NCI-H526 (cell line): ENCODE results near the gene CACNA1S.

Experiments
- DNase-seq, 2 experiments: peaks; one replicate each; lab custom pipeline; 2025; lab: John Stamatoyannopoulos, UW

CACNA1S gene

DNA sequence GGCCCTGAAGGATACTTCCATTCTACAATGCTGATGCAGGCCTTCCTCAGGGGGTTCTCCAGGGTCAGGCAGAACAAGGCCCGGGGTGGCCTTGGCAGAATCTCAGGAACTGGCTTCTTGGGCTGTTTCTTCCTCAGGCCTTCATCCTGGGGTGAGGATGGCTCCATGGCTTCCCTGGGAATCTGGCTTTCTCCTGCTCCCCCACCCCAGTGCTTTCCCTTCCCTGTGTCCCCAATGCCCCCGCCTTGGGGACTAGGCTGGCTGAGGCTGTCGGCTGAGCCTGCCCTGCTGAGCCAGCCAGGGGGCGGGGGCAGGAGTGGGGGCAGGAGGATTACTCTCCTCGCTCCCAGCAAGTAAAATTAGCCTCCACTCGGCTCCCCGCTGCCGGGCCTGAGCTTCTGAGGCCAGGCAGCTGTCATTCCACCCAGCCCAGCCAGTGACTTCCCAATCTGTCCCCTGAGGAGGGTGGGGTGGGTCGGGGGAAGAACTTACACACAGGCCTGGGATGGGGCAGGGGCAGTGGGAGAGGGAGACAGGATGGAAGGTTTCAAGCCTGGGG is at the start of gene CACNA1S:
Gene CACNA1S, minus strand, starts transcription at position 254 of the 559 bp plus-strand sequence. Its CDS starts 87 bp downstream, at position 167.
- DNase-seq = no peak

DNA sequence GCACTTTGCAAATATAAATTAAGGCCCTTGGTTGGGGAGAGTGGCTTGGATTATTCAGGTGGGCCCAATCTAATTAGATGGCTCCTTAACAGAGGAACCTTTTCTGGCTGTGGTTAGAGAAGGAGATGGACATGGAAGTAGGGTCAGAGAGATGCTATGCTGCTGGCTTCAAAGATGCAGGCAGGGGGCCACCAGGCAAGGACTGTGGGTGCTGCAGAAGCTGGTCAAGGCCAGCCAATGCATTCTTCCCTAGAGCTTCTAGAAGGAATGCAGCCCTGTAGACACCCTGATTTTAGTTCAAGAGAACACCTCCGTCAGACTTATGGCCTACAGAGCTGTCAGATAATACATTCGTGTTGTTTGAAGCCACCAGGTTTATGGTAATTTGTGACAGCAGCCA is 45.7 kb upstream of the CACNA1S start:
- no peak for DNase-seq

DNA sequence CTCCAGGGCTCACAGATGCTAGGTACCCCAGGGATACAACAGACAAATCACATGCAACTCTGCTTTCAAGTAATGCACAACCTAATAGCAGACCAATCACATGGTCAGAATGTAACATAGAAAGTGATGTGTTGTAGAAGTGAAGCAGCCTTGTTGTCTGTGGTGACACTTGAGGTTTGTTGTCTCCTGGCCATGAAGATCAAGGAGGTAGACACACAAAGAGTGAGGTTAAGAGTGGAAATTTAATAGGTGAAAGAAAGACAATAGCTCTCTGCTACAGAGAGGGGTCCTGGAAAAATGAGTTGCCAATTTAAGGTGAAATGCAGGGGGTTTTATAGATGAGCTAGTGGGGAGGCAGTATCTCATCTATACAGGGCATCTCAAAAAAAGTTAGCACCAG is 44.6 kb upstream of the CACNA1S start:
- DNase-seq = no peak

DNA sequence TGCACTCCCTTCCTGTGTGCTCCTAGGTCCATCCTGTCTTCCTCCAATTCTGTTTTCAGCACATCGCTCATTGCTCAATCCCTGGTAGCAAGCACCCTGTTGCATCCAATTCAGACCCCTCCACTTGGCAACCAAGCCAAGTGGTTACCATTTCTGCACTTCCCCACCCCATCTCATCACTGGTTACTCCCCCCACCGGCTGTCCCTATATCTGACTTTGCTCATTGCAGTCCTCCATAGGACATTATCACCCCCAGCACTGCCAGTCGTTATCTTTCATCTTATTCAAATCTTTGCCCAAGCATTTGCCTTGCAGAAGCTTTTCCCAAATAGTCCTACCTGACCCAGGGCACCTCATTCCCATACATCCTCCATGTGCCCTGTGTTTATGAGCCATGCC is 44.1 kb upstream of the CACNA1S start:
- DNase-seq = peak in 1 of 2 experiments; percentile 35

DNA sequence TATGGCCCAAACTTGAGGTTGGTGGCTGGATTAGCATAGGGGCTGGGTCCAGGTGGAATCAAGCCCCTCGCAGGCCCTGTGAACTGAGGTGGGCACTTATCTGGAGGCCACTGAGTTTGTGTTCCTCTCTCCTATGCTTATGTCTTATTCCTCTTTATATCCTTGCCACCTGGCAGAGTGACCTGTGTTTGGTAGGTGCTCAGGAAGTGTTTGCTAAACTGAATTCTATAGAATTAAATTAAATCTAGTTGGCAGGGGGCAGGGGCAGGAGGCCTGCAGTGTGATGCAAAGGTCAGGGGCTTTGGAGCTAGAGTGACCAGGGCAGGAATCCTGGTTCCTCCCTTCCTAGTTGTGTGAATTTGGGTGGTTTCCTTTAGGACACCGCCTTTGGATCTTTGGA is 43.1 kb upstream of the CACNA1S start:
- DNase-seq = no peak

DNA sequence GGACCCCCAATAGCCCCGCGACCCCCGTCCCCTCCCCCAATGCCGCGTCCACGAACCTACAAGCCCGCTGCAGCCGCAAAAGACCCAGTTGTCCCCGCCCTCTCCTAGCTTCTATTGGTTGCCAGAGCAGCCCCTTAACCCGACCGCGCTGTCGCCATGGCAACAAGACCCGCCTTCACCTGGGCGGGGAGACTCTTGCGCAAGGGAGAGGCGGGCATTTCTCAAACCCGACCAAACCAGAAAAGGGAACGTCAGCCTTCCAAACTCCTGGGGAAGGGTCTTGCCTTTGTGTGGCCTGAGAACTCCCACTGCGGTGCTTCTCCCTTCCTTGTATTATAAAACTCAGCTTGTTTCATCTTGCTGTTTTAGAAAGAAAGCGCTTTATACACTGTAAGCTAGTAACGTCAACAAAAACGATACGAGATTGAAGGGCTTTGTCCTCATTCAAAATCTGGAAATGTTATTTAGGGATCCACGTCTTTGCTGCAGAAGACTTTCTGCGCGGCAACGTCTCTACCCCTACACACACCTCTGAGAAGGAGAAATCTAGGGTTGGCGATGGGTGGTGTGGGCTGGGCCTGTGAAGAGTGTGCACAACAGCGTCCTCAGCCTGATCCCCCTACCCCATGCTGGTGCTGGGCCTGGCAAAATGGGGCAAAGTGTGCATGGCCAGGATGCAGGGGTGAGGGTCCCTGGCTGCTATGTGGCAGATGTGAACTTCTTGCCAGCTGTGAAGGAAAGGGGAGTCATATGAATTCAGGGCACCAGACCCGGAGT is 42.4 kb upstream of the CACNA1S start, which contains the start of gene TMEM9:
Gene TMEM9, minus strand, starts transcription at position 86 of the 777 bp plus-strand sequence. CDS start 551 bp downstream, outside the sequence.
- peak; percentile 90 to 94 for DNase-seq

DNA sequence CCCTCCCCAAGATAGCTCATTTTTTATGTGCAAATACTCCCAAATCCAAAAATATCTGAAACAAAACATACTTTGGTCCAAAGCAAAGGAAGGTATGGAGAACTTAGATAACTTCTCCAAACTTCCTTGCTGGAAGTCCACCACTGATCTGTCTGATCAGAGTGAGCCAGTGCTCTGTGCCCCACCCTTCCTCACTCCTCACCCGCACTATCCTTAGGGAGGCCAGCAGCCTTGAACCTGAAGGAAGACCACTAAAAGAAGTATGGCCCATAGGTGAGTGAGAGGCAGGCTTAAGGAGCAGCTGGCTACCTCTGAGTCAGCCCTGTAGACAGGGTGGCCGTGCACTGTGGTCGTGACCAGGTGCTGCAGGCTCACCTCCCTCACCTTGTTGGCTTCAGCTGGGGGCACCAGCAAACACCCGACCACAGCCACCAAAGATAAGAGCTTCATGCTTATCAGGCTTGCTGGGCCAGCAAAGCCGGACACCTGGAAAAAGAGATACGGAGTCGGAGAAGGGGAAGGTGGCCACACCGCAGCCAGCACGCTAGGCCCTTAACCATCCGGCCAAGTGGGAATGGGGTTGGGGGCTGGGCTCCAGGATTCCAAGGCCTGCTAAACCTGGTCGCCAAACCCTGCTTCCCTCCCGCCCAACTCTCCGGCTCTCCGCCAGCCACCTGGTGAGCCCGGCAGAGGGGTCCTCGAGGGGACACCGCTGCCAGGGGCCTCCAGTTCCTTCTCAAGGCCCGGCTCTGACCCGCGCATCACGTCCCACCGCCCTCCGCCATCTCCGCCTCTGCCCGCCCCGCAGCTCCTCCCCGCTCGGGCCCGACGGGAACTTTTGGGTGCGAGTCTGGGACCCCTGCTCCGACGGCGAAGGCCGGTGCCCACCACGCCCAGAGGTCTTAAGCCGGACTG is 41.5 kb upstream of the CACNA1S start:
- peak in 1 of 2 experiments; percentile 71 for DNase-seq

DNA sequence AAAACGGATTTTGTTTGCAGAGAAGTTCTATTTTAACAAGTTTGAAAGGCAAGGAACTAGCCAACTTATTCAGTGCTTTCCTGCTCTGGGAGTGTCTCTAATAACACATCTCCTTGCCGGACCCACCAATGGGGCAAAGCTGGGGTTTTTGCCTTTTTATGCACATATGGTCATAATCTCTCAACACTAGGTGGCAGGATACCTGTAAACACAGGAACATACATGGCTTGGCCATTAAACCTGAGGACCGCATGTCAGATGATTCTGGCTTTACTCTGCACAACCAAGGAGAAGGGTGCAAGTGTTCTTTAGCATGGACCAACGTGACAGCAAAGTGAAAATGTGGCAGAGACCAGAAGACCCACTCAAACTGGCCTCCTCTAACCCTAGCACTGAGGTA is 37.2 kb upstream of the CACNA1S start:
- DNase-seq = peak in 1 of 2 experiments; percentile 60

DNA sequence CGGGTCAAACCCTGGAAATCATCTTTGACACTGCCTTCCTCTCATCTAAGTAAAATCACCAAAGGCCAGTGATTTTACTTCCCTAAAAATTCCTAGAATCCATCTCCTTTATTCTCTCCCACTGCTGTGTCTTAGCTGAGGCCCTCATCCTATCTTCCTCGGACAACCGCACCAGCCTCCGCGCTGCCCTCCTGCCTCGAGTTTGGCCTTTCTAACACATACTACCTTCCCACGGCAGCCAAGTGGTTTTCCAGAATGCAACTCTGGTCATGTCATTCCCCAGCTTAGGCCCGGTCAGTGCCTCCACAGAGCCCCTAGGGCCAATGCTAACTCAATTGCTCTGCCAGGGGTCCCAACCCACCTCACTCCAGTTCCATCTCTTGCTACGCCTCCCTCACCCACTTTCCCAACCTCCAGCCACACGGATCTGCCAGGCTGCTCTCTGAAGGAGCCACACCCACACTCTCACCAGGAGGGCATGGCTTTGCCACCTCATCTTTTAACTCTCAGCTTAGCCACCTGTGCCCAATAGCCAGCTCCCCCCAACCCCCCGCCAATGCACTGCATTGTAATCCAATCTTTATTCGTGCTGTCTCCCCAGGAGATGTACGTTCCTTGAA is 35.3 kb upstream of the CACNA1S start:
- DNase-seq = no peak

DNA sequence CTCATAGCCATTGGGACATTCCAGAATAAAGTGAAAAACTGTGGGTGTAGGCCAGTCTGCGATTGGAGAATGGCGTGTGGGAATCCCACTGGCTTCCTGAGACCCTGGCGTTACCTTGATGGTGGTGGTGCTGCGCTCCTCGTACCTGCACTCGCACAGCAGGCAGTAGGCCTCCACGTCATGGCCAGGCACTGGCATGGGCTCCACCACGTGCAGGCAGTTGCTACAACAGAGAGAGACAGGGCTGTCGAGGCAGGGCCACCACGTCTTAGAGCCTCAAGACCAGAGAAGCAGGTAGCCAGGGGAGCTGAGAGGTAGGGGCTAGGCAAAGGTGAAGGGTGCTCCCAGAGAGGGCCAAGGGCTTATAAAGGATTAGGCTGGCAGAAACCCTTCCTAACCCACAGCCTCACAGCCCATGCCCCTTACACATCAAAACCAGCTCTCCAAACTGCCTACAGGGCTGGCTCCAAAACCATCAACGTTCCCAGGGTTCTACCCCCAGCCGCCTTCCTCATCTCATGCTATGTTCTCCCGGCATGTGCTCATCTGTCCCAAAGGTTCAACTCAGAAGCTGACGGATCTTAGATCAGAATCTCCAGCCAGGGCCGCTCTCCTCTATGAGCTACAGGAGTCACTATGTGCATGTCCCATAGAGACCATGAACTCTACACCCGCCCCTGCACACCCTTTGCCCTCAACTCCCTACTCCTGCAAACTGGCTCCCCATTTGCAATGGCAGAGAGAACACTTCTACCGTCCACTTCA is 34.6 kb upstream of the CACNA1S start:
- DNase-seq = no peak

DNA sequence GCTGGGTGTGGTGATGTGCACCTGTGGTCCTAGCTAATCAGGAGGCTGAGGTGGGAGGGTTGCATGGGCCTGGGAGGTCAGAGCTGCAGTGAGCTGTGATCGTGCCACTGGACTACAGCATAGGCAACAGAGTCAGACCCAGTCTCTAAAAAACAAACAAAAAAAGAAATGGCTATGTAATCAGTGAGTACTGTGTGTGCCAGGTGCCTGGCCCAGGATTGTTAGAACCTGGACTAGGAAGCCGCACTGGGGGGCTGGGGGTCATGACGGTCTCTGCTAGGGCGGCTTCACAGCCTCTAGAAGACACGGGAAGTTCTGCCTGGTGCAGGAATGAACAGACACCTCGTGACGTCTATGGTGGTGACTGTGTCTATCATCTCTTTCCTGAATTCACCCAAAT is 33.6 kb upstream of the CACNA1S start:
- DNase-seq = no peak

DNA sequence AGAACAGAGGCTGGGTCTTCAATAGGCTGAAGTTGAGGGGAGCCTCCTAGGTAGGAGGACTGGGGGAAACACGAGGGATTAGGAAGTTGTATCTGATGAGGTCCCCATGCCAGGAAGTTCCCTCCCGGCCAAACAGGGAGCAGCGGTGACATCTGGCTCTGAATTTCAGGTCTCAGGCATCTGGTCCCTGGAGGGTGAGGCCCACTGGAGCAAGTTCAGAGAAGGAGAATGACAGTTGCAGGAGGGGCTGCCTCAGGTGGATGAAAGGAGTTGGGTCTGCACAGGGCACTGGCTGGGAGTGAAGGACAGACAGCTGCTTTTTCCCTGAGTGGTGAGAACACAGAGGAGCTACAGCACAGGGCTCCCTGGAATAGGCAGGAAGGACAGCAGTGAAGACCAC is 32.9 kb upstream of the CACNA1S start:
- no peak for DNase-seq

DNA sequence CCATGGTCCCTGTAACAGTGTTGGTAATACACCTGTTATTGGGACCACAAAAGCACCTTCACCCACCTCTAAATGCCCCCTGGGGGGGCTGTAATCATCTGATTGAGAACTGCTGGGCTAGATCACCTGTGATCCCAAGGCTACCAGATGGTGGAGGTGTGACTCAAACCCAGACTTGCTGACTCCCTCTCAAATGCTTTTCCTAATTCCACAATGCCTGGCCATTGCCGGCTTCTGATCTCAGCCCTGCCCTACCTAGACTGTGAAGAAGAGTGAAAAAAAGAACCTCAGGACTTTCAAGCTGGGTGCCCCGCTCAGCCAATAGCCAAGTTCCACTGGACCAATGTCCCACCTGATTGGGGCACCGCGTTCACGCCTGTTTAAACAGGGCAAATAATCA is 32.5 kb upstream of the CACNA1S start:
- no peak for DNase-seq

DNA sequence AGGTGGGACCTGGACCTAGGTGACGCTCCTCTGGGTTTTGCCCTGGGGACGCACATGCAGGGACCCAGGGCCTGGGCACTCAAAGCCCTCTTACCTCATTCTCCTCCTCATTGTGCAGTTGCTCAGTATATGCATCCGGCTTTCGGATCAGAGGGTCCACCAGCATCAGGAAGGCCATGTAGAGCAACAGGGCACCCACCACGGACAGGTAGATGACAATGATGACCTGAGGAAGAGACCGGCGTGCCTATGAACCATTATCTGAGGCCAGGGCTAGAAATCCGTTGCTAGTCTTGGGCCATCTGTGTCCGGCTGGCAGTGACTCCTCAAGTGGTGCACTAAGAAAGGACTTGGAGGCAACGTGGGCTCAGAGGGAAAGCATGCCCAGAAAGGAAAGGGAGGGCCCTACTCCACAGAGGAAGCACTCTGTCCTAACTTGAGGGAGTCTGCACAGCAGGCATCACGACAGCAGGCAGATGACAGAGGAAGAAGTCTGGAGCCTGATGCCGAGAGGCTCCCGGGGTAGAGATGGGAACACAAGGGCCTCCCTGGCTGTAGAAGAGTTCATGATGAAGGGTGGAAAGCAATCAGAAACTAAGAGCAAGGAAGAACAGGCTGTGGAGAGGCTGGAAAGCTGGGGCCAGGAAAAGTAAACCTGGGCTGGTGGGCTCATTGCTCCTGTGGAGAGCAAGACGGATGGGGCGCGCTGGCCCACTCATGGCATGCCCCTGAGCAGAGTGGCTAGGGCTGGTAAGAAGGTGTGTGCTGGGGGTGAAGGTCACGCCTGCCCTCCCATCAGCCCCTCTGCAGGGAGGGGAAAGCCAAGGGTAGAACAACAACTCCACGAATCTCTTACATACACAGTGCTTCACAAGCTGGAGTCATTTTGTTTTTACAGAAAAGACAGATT is 31.8 kb upstream of the CACNA1S start:
- DNase-seq = no peak

DNA sequence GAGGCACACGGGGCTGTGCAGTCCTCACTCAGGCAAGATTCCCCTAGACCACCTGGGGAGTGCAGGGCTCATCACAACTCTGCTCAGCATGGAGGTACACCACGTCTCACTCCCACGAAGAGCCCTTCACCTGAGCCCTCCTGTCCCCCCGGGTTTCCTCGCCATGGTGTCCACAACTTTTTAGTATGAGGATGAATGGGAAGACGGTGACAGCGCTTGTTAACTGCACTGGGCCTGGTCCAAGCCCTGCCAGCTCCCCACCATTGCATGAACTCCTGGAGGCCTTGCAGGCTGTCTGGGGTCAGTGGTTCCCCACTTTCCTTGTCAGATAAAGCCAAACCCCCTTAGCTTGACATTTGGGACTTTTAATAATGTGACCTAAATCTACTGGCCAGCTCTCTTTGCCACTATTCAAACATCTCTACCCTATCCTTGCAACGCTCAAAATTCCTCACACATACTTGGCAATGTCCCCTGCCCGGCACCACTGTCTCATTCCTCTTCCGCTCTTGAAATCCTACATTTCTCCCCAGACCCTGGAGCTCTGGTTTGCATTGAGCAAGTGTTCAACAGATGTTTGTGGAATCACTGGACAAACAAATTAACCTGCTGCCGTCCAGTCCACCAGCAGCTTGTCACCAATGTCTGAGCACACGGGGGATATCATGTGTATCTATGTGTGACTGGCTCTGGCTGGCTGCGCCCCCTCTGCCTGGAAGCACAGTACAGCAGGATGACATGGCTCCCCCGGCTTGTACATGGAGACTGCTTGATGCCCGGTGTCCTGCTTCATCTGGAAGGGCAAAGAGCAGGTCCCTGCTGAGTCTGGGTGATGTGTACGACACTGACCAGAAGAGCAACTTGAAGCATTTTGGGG is 30.9 kb upstream of the CACNA1S start:
- DNase-seq = no peak

DNA sequence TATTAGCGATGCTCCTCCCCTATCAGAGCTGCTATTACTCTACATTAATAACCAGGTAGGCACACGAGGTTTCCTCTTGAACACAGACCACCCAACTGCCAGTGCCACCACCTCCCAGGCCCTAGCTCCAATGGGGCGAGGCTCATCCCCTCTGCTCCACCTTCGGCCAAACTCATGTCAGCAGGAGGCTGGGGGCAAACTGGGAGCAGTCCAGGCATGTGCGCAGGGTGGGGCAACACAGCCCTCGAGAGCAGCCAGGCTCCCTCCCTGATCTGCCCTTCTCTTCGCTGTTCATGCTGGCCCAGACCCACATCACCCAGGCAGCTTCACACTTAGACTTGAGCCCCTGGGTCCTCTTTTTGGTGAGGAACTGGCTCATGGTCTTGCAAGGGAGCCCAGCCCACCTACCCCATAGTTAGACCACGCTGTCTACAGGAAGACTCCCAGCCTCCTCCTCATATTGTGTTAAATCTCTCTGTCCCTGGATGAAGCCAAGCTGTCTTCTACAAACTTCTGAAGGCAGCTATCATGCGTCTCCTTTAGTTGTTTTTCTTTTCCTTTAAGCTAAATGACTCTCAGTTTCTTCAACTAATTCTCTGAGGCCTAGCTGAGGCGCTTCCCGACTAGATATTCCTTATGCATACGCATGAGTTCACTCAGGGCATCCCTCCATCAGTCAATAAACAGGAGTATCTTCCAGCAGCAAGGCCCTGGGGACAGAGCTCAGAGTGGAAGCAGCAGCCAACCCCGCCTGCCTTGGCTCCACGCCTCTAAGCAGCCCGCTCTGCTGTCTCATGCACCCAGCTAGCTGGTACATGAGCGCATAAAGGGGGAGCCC is 30.0 kb upstream of the CACNA1S start:
- no peak for DNase-seq

DNA sequence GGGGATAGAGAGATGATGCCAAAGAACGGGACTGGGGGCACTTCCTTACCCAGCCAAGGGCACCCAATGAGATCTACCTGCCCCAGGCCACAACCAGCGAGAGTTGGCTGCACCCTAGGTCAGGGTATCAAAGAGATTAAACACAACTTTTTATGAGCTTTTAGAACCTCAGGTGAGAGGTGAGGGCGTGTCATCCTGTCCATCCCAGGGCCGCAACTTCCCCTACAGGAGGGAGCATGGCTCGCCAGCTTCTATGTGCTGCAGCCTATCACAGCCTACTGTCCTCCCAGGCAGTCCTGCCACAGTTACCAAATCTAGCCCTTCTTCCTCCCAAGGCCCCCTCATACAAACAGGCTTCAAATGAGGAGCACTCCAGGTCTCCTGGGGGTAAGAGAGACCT is 29.2 kb upstream of the CACNA1S start:
- DNase-seq = no peak

DNA sequence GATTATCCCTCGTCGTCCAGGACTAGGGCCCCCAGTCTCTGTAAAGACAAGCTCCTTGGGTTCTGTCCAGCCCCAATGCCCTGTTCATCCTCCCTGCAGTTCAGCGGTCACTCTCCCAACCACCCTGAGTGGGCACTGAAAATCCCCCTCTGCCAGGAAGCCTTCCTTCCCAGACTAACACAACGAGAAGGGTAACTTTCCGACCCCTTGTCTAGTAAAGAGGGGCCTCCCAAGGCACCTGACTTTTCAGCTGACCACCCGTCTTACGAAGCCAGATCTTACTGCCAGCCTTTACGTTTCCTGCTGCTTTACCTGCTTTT is 28.7 kb upstream of the CACNA1S start:
- DNase-seq = no peak
